Peyer's patch (tissue), 4 donors: ENCODE measurements around the gene LCE6A. TPM values are rescaled to one million over a fixed set of nuclear protein-coding genes. Genes with fewer than 3 reads are reported as not detected.

ENCODE experiments used
- DNase-seq, 3 donors: peaks; one replicate each; pipeline ENCODE4 v3.0.0-alpha.2; 2017 to 2019
- H3K27ac ChIP-seq, 4 donors: fragments of 200-600 bp; sonication (generic); one replicate each; pipeline ENCODE4 v1.5.1; 2016 to 2019
- H3K27me3 ChIP-seq, 2 donors: fragments of 200-600 bp; sonication (generic); one replicate each; pipeline ENCODE4 v1.5.1; 2019
- H3K36me3 ChIP-seq, 3 donors: fragments of 200-600 bp; sonication (generic); one replicate each; pipeline ENCODE4 v1.5.1; 2016 to 2019
- H3K4me1 ChIP-seq, 4 donors: fragments of 200-600 bp; sonication (generic); one replicate each; pipeline ENCODE4 v1.5.1; 2016 to 2019
- H3K4me3 ChIP-seq, 4 donors: fragments of 200-600 bp; sonication (generic); 1 replicate in 3 of 4; 2 replicates in 1 of 4; pipeline ENCODE4 v1.5.1; 2016 to 2019; ENCODE audit warnings: mild to moderate bottlenecking in 1 of 4
- H3K9me3 ChIP-seq, 4 donors: fragments of 200-600 bp; sonication (generic); one replicate each; pipeline ENCODE4 v1.5.1; 2016 to 2019; ENCODE audit warnings: mild to moderate bottlenecking in 1 of 4
- CTCF ChIP-seq, 6 experiments: fragments of 450-650 bp in 4 of 6; fragments of 200-600 bp in 2 of 6; sonication (generic) in 1 of 6; IDR thresholded peaks; one replicate each; pipeline ENCODE4 v1.5.1; 2017 to 2019; ENCODE audit warnings: antibody characterized with exemption in 6 of 6, mild to moderate bottlenecking in 3 of 6, moderate library complexity in 1 of 6
- POLR2A ChIP-seq, 2 donors: fragments of 450-650 bp; IDR thresholded peaks; one replicate each; pipeline ENCODE4 v1.5.1; 2017; ENCODE audit warnings: antibody characterized with exemption in 2 of 2, mild to moderate bottlenecking in 2 of 2, moderate library complexity in 2 of 2
- total RNA-seq, 4 donors: library from RNA; depleted of rRNA; stranded (reverse); fragments of >200 nt; gene quantifications; one replicate each; pipeline ENCODE4 v1.1.0, GENCODE V29; 2016

Gene LCE6A
- total RNA-seq, 4 donors from 2014 or later, result not detected

- H3K9me3 ChIP-seq, result no peaks in the 10 kb centered on the region
Measured at GRCh38 chr1:152888126-152888525, 45.5 kb downstream of the LCE6A start.

More at GRCh38 chr1:152888126-152888525, 45.5 kb downstream of the LCE6A start:
- DNase-seq, result no peak
- H3K4me1 ChIP-seq, result no peaks in the 10 kb centered on the region
- TF ChIP-seq CTCF (IDR thresholded peaks at IDR 0.05), result no peak
- no peak for TF ChIP-seq POLR2A (IDR thresholded peaks at IDR 0.05)
- no peaks in the 10 kb centered on the region for H3K27me3 ChIP-seq
- H3K4me3 ChIP-seq, result no peak overlapping the region
- no peaks in the 10 kb centered on the region for H3K36me3 ChIP-seq
- no peak overlapping the region for H3K27ac ChIP-seq

Other genes starting within 250 kb of the LCE6A start
- not detected for gene LCE3C, start 242.6 kb upstream of the LCE6A start, total RNA-seq
- gene LCE3B, start 229.0 kb upstream of the LCE6A start, total RNA-seq, result not detected
- gene LCE3A, start 219.8 kb upstream of the LCE6A start, total RNA-seq, result not detected
- not detected for gene LCE2D, start 179.5 kb upstream of the LCE6A start, total RNA-seq
- gene LCE2C, start 167.6 kb upstream of the LCE6A start, total RNA-seq, result not detected
- gene LCE2B, start 156.7 kb upstream of the LCE6A start, total RNA-seq, result not detected
- not detected for gene LCE2A, start 144.5 kb upstream of the LCE6A start, total RNA-seq
- gene LCE4A, start 134.7 kb upstream of the LCE6A start, total RNA-seq, result not detected
- gene KPRP, start 84.8 kb upstream of the LCE6A start, total RNA-seq, result not detected
- gene LCE1F, start 67.7 kb upstream of the LCE6A start, total RNA-seq, result not detected
- not detected for gene LCE1E, start 56.6 kb upstream of the LCE6A start, total RNA-seq
- not detected for gene LCE1D, start 46.1 kb upstream of the LCE6A start, total RNA-seq
- gene LCE1C, start 36.2 kb upstream of the LCE6A start, total RNA-seq, result not detected
- gene LCE1B, start 30.9 kb upstream of the LCE6A start, total RNA-seq, result not detected
- not detected for gene LCE1A, start 15.4 kb upstream of the LCE6A start, total RNA-seq
- gene LCE7A, start 17.1 kb downstream of the LCE6A start, total RNA-seq, result not detected
- gene SMCP, start 35.5 kb downstream of the LCE6A start, total RNA-seq, result not detected
- not detected for gene IVL, start 65.7 kb downstream of the LCE6A start, total RNA-seq
- gene SPRR5, start 104.3 kb downstream of the LCE6A start, total RNA-seq, result not detected
- not detected for gene SPRR4, start 127.8 kb downstream of the LCE6A start, total RNA-seq
- not detected for gene SPRR1A, start 141.2 kb downstream of the LCE6A start, total RNA-seq
- gene SPRR3, start 158.9 kb downstream of the LCE6A start, total RNA-seq, result 1 to 10 TPM in 1 of 4 donors, not detected in 3; 4.4 TPM
- gene SPRR1B, start 188.3 kb downstream of the LCE6A start, total RNA-seq, result not detected
- gene SPRR2D, start 198.3 kb downstream of the LCE6A start, total RNA-seq, result not detected
- not detected for gene SPRR2A, start 214.7 kb downstream of the LCE6A start, total RNA-seq
- gene SPRR2B, start 228.8 kb downstream of the LCE6A start, total RNA-seq, result not detected